ENCODE data around the gene AIFM3.

The AIFM3 gene

DNA sequence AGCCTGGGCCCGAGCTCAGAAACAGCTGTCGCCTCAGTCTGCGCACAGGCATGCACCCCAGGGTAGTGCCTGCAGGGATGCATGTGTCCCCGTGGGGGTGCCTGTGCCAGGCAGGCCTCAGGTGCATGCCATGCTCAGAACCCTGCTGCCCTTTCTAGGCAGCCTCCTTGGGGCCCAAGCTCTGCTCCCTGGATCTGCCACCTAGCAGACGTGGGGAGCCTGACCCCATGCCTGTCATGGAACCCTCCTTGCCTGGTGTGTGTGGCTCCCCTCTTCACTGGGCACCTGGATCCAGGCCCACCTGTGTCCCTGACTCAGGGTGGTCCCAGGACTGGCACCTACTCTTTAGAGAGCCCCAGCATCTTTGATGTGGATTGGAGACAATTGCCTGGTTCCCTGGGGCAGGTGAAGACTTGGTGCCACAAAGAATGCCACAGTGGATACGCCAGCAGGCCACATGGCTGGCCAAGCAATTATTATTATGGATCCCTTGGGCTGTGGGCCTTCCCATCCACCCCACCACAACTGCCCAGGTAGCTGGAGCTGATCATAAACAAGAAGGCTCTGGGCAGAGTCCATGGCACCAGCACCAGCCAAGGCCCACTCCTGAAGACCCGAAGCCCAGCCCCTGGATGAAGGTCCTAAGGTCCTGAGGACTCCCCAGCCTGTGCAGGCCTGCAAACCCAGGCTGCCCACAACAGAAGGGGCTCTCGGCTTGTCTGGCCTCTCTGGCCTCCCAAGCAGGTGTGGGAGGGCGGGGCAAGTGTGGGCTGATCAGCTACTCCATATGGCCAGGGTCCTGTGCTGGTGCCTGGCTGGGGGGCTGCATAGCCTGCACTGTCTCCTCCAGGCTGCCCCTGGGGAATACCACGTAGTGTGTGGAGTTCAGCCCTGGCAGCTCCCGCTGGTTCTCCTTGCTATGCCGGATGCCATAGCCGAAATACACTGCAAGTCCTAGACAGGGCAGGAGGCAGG lies 61.5 kb downstream of the AIFM3 start:
- DNase-seq (ENCODE audit: low spot score), result no peak

GRCh38 chr22:21029486-21030025 lies 62.5 kb downstream of the AIFM3 start:
- no peak for DNase-seq (ENCODE audit: low spot score)

GRCh38 chr22:21030032-21030431 lies 63.0 kb downstream of the AIFM3 start:
- DNase-seq (ENCODE audit: low spot score), result no peak

Measured in CD4-positive, alpha-beta T cell treated with Interleukin-2 at 100 ng/mL for 4 hours (primary cell).